ENCODE data around the gene VPS39. TPM values are rescaled to one million over a fixed set of nuclear protein-coding genes. Genes with fewer than 3 reads are reported as not detected.

The VPS39 gene
- total and polyA plus RNA-seq, 5 donors: 35.5 to 53.3 (median 46.0) TPM

GRCh38 chr15:42158941-42159340 is 49.2 kb downstream of the VPS39 start:
- WGBS: 75% methylated on average over 10 of the region's 10 CpGs
- ATAC-seq (no peak), DNase-seq (peak in 1 of 3 donors; percentile 40)
- Histone ChIP-seq H3K27ac (ENCODE audit: low read length) (peak overlapping the region; percentile 13), H3K4me3 (ENCODE audit: low read length) (no peak overlapping the region), H3K4me1 (ENCODE audit: control insufficient read depth, insufficient read depth, low read length) (peaks cover 4% of the 10 kb centered on the region), H3K9me3 (ENCODE audit: control insufficient read depth, low read length) (no peaks in the 10 kb centered on the region), H3K27me3 (ENCODE audit: control insufficient read depth, insufficient read depth) (no peaks in the 10 kb centered on the region)
- intact Hi-C loops (cut with DNase I): no loop called here

GRCh38 chr15:42157981-42158765 is 49.9 kb downstream of the VPS39 start:
- no peaks in the 10 kb centered on the region for H3K27me3 ChIP-seq (ENCODE audit: control insufficient read depth, insufficient read depth)
- no peak for ATAC-seq
- 78% methylated on average over 8 of the region's 8 CpGs for WGBS
- H3K27ac ChIP-seq (ENCODE audit: low read length): no peak overlapping the region
- no peak for DNase-seq
- no peaks in the 10 kb centered on the region for H3K9me3 ChIP-seq (ENCODE audit: control insufficient read depth, low read length)
- peaks cover 4% of the 10 kb centered on the region for H3K4me1 ChIP-seq (ENCODE audit: control insufficient read depth, insufficient read depth, low read length)
- intact Hi-C loops (cut with DNase I): no loop called here
- H3K4me3 ChIP-seq (ENCODE audit: low read length): no peak overlapping the region

- Histone ChIP-seq H3K4me1 (ENCODE audit: control insufficient read depth, insufficient read depth, low read length) (peaks cover 4% of the 10 kb centered on the region), H3K9me3 (ENCODE audit: control insufficient read depth, low read length) (no peaks in the 10 kb centered on the region), H3K27me3 (ENCODE audit: control insufficient read depth, insufficient read depth) (no peaks in the 10 kb centered on the region), H3K27ac (ENCODE audit: low read length) (no peak overlapping the region), H3K4me3 (ENCODE audit: low read length) (no peak overlapping the region)
- no peak for ATAC-seq
- no peak for DNase-seq
- intact Hi-C loops (cut with DNase I): no loop called here
- 97% methylated on average over 8 of the region's 8 CpGs for WGBS
Measured at GRCh38 chr15:42157381-42157780, 50.7 kb downstream of the VPS39 start.

- peak in 1 of 3 donors; percentile 56 for DNase-seq
- intact Hi-C loops (cut with DNase I): no loop called here
- H3K4me3 ChIP-seq (ENCODE audit: low read length): no peak within 1 kb of the TSS
- H3K27ac ChIP-seq (ENCODE audit: low read length): no peak within 1 kb of the TSS
- peak in 1 of 2 donors; percentile 5 for ATAC-seq
- H3K9me3 ChIP-seq (ENCODE audit: control insufficient read depth, low read length): no peaks in the 10 kb centered on the region
- H3K4me1 ChIP-seq (ENCODE audit: control insufficient read depth, insufficient read depth, low read length): peaks cover 8% of the 10 kb centered on the region
- no peaks in the 10 kb centered on the region for H3K27me3 ChIP-seq (ENCODE audit: control insufficient read depth, insufficient read depth)
- 55% methylated on average over 8 of the region's 8 CpGs for WGBS
Measured at GRCh38 chr15:42156243-42156922, 51.7 kb downstream of the VPS39 start, which contains the start of gene PLA2G4F. PLA2G4F (minus strand) TSS chr15:42156636; CDS start chr15:42156549, 87 bp downstream.

GRCh38 chr15:42155546-42156242 is 52.4 kb downstream of the VPS39 start:
- Histone ChIP-seq H3K27ac (ENCODE audit: low read length) (no peak overlapping the region), H3K4me1 (ENCODE audit: control insufficient read depth, insufficient read depth, low read length) (peaks cover 8% of the 10 kb centered on the region), H3K27me3 (ENCODE audit: control insufficient read depth, insufficient read depth) (no peaks in the 10 kb centered on the region), H3K9me3 (ENCODE audit: control insufficient read depth, low read length) (no peaks in the 10 kb centered on the region), H3K4me3 (ENCODE audit: low read length) (no peak overlapping the region)
- WGBS: 60% methylated on average over 27 of the region's 27 CpGs
- peak in 1 of 3 donors; percentile 46 for DNase-seq
- no peak for ATAC-seq
- intact Hi-C loops (cut with DNase I): no loop called here

- Histone ChIP-seq H3K9me3 (ENCODE audit: control insufficient read depth, low read length) (no peaks in the 10 kb centered on the region), H3K27me3 (ENCODE audit: control insufficient read depth, insufficient read depth) (no peaks in the 10 kb centered on the region), H3K4me1 (ENCODE audit: control insufficient read depth, insufficient read depth, low read length) (peaks cover 8% of the 10 kb centered on the region), H3K27ac (ENCODE audit: low read length) (no peak overlapping the region), H3K4me3 (ENCODE audit: low read length) (no peak overlapping the region)
- WGBS: 96% methylated on average over 14 of the region's 14 CpGs
- DNase-seq (no peak), ATAC-seq (no peak)
- intact Hi-C loops (cut with DNase I): no loop called here
Measured at GRCh38 chr15:42154956-42155355, 53.1 kb downstream of the VPS39 start.

GRCh38 chr15:42154212-42154941 is 53.7 kb downstream of the VPS39 start:
- Histone ChIP-seq H3K4me1 (ENCODE audit: control insufficient read depth, insufficient read depth, low read length) (peaks cover 8% of the 10 kb centered on the region), H3K4me3 (ENCODE audit: low read length) (no peak overlapping the region), H3K27ac (ENCODE audit: low read length) (no peak overlapping the region), H3K27me3 (ENCODE audit: control insufficient read depth, insufficient read depth) (no peaks in the 10 kb centered on the region), H3K9me3 (ENCODE audit: control insufficient read depth, low read length) (no peaks in the 10 kb centered on the region)
- no peak for ATAC-seq
- intact Hi-C loops (cut with DNase I): no loop called here
- 73% methylated on average over 16 of the region's 16 CpGs for WGBS
- DNase-seq: peak in 1 of 3 donors; percentile 52

GRCh38 chr15:42153874-42154211 is 54.3 kb downstream of the VPS39 start:
- ATAC-seq: no peak
- H3K27ac ChIP-seq (ENCODE audit: low read length): no peak overlapping the region
- no peaks in the 10 kb centered on the region for H3K9me3 ChIP-seq (ENCODE audit: control insufficient read depth, low read length)
- peaks cover 7% of the 10 kb centered on the region for H3K4me1 ChIP-seq (ENCODE audit: control insufficient read depth, insufficient read depth, low read length)
- no peaks in the 10 kb centered on the region for H3K27me3 ChIP-seq (ENCODE audit: control insufficient read depth, insufficient read depth)
- H3K4me3 ChIP-seq (ENCODE audit: low read length): no peak overlapping the region
- 86% methylated on average over 4 of the region's 4 CpGs for WGBS
- intact Hi-C loops (cut with DNase I): no loop called here
- DNase-seq: peak in 1 of 3 donors; percentile 65

GRCh38 chr15:42152921-42153698 is 55.0 kb downstream of the VPS39 start:
- DNase-seq (no peak), ATAC-seq (no peak)
- Histone ChIP-seq H3K27ac (ENCODE audit: low read length) (peak overlapping the region; percentile 0), H3K4me1 (ENCODE audit: control insufficient read depth, insufficient read depth, low read length) (peaks cover 6% of the 10 kb centered on the region), H3K4me3 (ENCODE audit: low read length) (no peak overlapping the region), H3K9me3 (ENCODE audit: control insufficient read depth, low read length) (no peaks in the 10 kb centered on the region), H3K27me3 (ENCODE audit: control insufficient read depth, insufficient read depth) (no peaks in the 10 kb centered on the region)
- intact Hi-C loops (cut with DNase I): no loop called here
- WGBS: 91% methylated on average over 11 of the region's 11 CpGs
